Epithelial cell of proximal tubule (primary cell): ENCODE measurements around the gene ZDHHC16. TPM values are rescaled to one million over a fixed set of nuclear protein-coding genes. Genes with fewer than 3 reads are reported as not detected.

Experiments used
- DNase-seq: peaks from one replicate; pipeline ENCODE4 v3.0.0-alpha.2; 2011; ENCODE audit warnings: low read depth
- H3K4me3 ChIP-seq: 2 replicates; pipeline ENCODE4 v1.5.1; 2011; ENCODE audit warnings: low read depth, mild to moderate bottlenecking, low read length
- CTCF ChIP-seq: conservative IDR thresholded peaks from 2 replicates; pipeline ENCODE4 v1.5.1; 2012; ENCODE audit warnings: low read depth, mild to moderate bottlenecking, low read length
- total RNA-seq: library from RNA; depleted of rRNA; stranded (reverse); fragments of >200 nt; gene quantifications from 2 replicates; pipeline ENCODE4 v1.2.3, GENCODE V29; 2015

Gene ZDHHC16
- total RNA-seq, 1 donor from 2014 or later = 44.7 TPM

GRCh38 chr10:97425964-97426775 is 19.8 kb upstream of the ZDHHC16 start, which contains the start of gene PGAM1:
PGAM1 (plus strand) TSS chr10:97426191; CDS start chr10:97426308, 117 bp downstream.
- H3K4me3 ChIP-seq = peak within 1 kb of the TSS; percentile 98
- no peak for DNase-seq
- peak; percentile 64 for TF ChIP-seq CTCF

DNA sequence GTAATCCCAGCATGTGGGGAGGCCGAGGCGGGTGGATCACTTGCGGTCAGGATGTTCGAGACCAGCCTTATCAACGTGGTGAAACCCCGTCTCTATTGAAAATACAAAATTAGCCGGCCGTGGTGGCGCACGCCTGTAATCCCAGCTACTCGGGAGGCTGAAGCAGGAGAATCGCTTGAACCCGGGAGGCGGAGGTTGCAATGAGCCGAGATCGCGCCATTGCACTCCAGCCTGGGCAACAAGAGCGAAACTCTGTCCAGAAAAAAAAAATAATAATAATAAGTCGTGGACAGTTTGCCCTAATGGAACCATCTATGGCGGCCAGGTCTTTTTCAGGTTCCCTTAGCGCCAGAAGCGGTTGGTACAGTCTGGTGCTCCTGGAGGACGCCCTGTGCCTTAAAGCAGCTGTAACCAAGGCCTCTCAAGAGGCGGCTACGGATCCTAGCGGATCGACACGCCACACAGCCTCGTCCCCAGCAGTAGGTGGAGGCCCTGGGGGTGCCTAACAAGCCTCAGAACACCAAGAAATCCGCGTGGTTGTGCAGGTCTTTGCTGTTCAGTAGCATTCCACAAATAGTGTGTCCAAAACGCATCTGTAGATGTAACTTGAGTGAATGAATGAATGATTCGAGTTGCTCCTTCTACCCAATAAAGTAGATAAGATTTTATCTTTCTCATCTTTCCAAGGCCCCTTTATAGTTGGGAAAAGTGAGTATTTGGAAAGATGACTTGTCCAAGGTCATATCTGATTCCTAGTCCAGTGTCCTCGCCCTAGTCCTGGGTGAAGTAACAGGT is 19.0 kb upstream of the ZDHHC16 start:
- TF ChIP-seq CTCF = no peak
- peak overlapping the region; percentile 98 for H3K4me3 ChIP-seq
- no peak for DNase-seq

- peak overlapping the region; percentile 98 for H3K4me3 ChIP-seq
- no peak for DNase-seq
- no peak for TF ChIP-seq CTCF
These were observed 18.3 kb upstream of the ZDHHC16 start for GRCh38 chr10:97427571-97428179.

- H3K4me3 ChIP-seq = peak overlapping the region; percentile 98
- no peak for TF ChIP-seq CTCF
- no peak for DNase-seq
These were observed 17.4 kb upstream of the ZDHHC16 start for GRCh38 chr10:97428572-97428981.

DNA sequence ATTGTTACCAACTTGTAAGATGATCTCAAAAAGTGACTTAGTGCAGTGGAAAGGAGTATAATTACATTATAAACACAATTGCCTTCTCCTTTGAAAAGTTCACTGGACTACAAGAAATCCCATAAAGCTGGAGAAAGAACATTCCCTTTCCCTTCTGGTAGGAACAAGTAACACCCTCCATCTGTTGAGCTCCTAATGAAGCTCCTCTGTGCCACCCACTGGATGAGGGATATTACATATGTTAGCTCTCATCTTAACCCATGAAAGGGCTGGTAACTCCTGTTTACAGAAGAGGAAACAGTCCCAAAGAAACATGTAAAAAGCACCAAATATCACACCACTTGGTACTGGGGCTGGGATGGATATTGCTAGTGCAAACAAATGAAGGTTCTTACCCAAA is 11.9 kb upstream of the ZDHHC16 start:
- TF ChIP-seq CTCF = no peak
- no peak for DNase-seq
- H3K4me3 ChIP-seq = no peak overlapping the region

- no peak for TF ChIP-seq CTCF
- H3K4me3 ChIP-seq = no peak overlapping the region
- no peak for DNase-seq
These were observed 11.4 kb upstream of the ZDHHC16 start for GRCh38 chr10:97434557-97434956.
